ENCODE measurements around the gene RRN3.
"Not testable (repeated sequence)": the region's sequence is repeated elsewhere in the genome, so short reads cannot be mapped to it uniquely, and the experiment has no call there.

Gene RRN3

DNA sequence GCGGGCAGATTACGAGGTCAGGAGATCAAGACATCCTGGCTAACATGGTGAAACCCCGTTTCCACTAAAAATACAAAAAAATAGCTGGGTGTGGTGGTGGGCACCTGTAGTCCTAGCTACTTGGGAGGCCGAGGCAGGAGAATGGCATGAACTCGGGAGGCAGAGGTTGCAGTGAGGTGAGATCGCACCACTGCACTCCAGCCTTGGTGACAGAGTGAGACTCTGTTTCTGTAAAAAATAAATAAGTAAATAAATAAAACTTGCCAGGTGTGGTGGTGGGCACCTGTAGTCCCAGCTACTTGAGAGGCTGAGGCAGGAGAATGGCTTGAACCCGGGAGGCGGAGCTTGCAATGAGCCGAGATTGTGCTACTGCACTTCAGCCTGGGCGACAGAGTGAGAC lies 81.1 kb downstream of the RRN3 start:
- H3K27me3 Mint-ChIP-seq, H3K27ac Mint-ChIP-seq, H3K4me3 Mint-ChIP-seq, ATAC-seq, H3K9me3 Mint-ChIP-seq, DNase-seq: not testable (repeated sequence)
- Mint-ChIP-seq H3K4me1 (peaks cover 26% of the 10 kb centered on the region), H3K36me3 (ENCODE audit: low read depth) (peaks cover 55% of the 10 kb centered on the region)
